Measurements from ENCODE around the gene EEPD1.

EEPD1 gene

DNA sequence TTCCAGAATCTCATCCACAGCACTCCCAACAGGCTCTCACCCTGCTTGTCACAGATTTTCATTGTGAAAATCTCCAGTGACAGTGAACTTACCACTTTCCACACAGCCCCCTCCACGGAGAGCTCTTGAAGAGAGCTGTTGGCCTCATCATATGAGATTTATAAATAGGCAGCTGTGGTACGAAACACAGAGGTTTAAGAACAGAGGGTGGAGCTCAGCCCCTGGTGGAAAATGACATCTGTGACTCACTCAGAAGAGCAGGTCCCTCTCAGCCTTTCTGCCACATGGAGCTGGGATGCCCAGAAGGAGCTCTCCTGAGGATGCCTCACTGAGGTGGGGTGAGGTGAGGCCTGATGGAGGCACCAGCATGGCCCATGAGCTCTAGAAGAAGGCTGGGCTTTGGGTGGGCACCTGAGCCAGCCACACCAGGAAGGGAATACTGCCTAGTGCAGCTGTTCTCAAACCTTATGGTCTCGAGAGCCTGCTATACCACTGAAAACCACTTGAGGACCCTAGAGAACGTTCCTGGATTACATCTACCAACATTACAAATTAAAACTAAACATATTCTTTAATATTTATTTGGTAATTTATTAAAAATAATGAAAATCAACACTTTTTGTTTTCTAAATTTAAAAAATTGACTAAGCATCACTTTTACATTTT lies 25.8 kb upstream of the EEPD1 start:
- no peak overlapping the region for H3K4ac ChIP-seq (ENCODE audit: low read depth, low read length)
- H3K27me3 ChIP-seq (ENCODE audit: insufficient read depth, low read length), result no peaks in the 10 kb centered on the region
- no peaks in the 10 kb centered on the region for H3K4me1 ChIP-seq (ENCODE audit: control insufficient read depth in 1 of 2, insufficient read depth in 2 of 2, low read length in 2 of 2)
- H3K79me2 ChIP-seq (ENCODE audit: control insufficient read depth, insufficient read depth, low read length, poor library complexity), result no peaks in the 10 kb centered on the region
- no peak overlapping the region for H2BK12ac ChIP-seq (ENCODE audit: low read length)
- no peak overlapping the region for H3K4me3 ChIP-seq (ENCODE audit: low read depth, low read length)
- no peak for DNase-seq
- no peak overlapping the region for H3K27ac ChIP-seq (ENCODE audit: low read depth, low read length)
- no peak overlapping the region for H2AK5ac ChIP-seq (ENCODE audit: low read length)
- no peak overlapping the region for H3K18ac ChIP-seq (ENCODE audit: low read length)
- H4K12ac ChIP-seq (ENCODE audit: low read depth, low read length), result no peak overlapping the region
- no peak overlapping the region for H3K14ac ChIP-seq (ENCODE audit: low read length)
- H4K91ac ChIP-seq (ENCODE audit: low read depth, low read length), result no peak overlapping the region
- H3K9ac ChIP-seq (ENCODE audit: low read length), result no peak overlapping the region
- peaks cover 3% of the 10 kb centered on the region for H3K9me3 ChIP-seq (ENCODE audit: insufficient read depth, low read depth, low read length)
- no peak overlapping the region for H4K8ac ChIP-seq (ENCODE audit: low read depth, low read length)
- no peaks in the 10 kb centered on the region for H3K36me3 ChIP-seq (ENCODE audit: control insufficient read depth in 1 of 2, insufficient read depth in 2 of 2, low read length in 2 of 2)
- H2BK120ac ChIP-seq (ENCODE audit: insufficient read depth, low read length, poor library complexity), result no peak overlapping the region
- no peak overlapping the region for H2AFZ ChIP-seq (ENCODE audit: insufficient read depth, low read length, poor library complexity)
- H2BK5ac ChIP-seq (ENCODE audit: low read depth, low read length, poor library complexity), result no peak overlapping the region
- H3K4me2 ChIP-seq (ENCODE audit: low read length), result no peak overlapping the region
- H3K79me1 ChIP-seq (ENCODE audit: low read length), result no peaks in the 10 kb centered on the region
- H3K23ac ChIP-seq (ENCODE audit: low read length), result no peak overlapping the region
- WGBS (ENCODE audit: extremely low coverage, insufficient coverage, insufficient read length), result no CpG with 5 or more reads among the region's 4 CpGs

GRCh38 chr7:36128448-36129047 lies 24.5 kb upstream of the EEPD1 start:
- Histone ChIP-seq H3K18ac (ENCODE audit: low read length) (no peak overlapping the region), H3K79me2 (ENCODE audit: control insufficient read depth, insufficient read depth, low read length, poor library complexity) (no peaks in the 10 kb centered on the region), H3K4ac (ENCODE audit: low read depth, low read length) (no peak overlapping the region), H3K23ac (ENCODE audit: low read length) (no peak overlapping the region), H2AFZ (ENCODE audit: insufficient read depth, low read length, poor library complexity) (no peak overlapping the region), H2AK5ac (ENCODE audit: low read length) (no peak overlapping the region), H3K4me2 (ENCODE audit: low read length) (no peak overlapping the region), H3K79me1 (ENCODE audit: low read length) (no peaks in the 10 kb centered on the region), H2BK12ac (ENCODE audit: low read length) (no peak overlapping the region), H2BK120ac (ENCODE audit: insufficient read depth, low read length, poor library complexity) (no peak overlapping the region), H4K8ac (ENCODE audit: low read depth, low read length) (no peak overlapping the region), H3K14ac (ENCODE audit: low read length) (no peak overlapping the region), H3K9me3 (ENCODE audit: insufficient read depth, low read depth, low read length) (peaks cover 3% of the 10 kb centered on the region), H4K12ac (ENCODE audit: low read depth, low read length) (no peak overlapping the region), H3K4me1 (ENCODE audit: control insufficient read depth in 1 of 2, insufficient read depth in 2 of 2, low read length in 2 of 2) (no peaks in the 10 kb centered on the region), H3K36me3 (ENCODE audit: control insufficient read depth in 1 of 2, insufficient read depth in 2 of 2, low read length in 2 of 2) (no peaks in the 10 kb centered on the region), H2BK5ac (ENCODE audit: low read depth, low read length, poor library complexity) (no peak overlapping the region), H3K4me3 (ENCODE audit: low read depth, low read length) (no peak overlapping the region), H3K27me3 (ENCODE audit: insufficient read depth, low read length) (no peaks in the 10 kb centered on the region), H3K27ac (ENCODE audit: low read depth, low read length) (no peak overlapping the region), H3K9ac (ENCODE audit: low read length) (no peak overlapping the region), H4K91ac (ENCODE audit: low read depth, low read length) (no peak overlapping the region)
- peak in 1 of 2 donors; percentile 74 for DNase-seq
- whole genome bisulfite sequencing (ENCODE audit: extremely low coverage, insufficient coverage, insufficient read length), result no CpG with 5 or more reads among the region's 10 CpGs

DNA sequence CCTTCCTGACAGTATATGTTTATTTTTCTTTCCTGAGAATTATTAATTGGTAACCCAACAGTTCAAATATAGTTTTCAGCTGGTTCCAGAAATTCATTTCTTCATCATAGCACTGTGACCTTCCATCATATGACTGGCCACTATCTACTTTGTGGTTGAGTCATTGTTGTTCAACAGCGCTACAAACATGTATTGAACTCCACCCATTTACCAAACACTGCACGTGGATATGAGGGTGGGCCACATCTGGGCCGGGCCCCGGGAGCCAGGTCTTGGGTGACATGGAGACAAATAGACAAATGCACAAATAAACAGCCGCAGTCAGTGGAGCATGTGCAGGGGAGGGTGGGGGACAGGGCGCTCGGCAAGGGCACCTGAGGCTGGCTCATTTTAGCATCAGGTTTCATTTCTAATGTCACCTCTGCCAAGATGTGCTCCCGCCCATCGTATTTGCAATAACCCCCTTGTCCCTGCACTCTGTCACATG lies 24.0 kb upstream of the EEPD1 start:
- no peak overlapping the region for H3K14ac ChIP-seq (ENCODE audit: low read length)
- H2AFZ ChIP-seq (ENCODE audit: insufficient read depth, low read length, poor library complexity), result no peak overlapping the region
- H3K4me2 ChIP-seq (ENCODE audit: low read length), result no peak overlapping the region
- no peak overlapping the region for H3K4ac ChIP-seq (ENCODE audit: low read depth, low read length)
- no peak overlapping the region for H3K27ac ChIP-seq (ENCODE audit: low read depth, low read length)
- no peaks in the 10 kb centered on the region for H3K79me1 ChIP-seq (ENCODE audit: low read length)
- no peak overlapping the region for H2BK12ac ChIP-seq (ENCODE audit: low read length)
- H3K36me3 ChIP-seq (ENCODE audit: control insufficient read depth in 1 of 2, insufficient read depth in 2 of 2, low read length in 2 of 2), result no peaks in the 10 kb centered on the region
- H2AK5ac ChIP-seq (ENCODE audit: low read length), result no peak overlapping the region
- H3K9ac ChIP-seq (ENCODE audit: low read length), result no peak overlapping the region
- H3K27me3 ChIP-seq (ENCODE audit: insufficient read depth, low read length), result no peaks in the 10 kb centered on the region
- no peak overlapping the region for H3K4me3 ChIP-seq (ENCODE audit: low read depth, low read length)
- no peaks in the 10 kb centered on the region for H3K79me2 ChIP-seq (ENCODE audit: control insufficient read depth, insufficient read depth, low read length, poor library complexity)
- H2BK120ac ChIP-seq (ENCODE audit: insufficient read depth, low read length, poor library complexity), result no peak overlapping the region
- H4K91ac ChIP-seq (ENCODE audit: low read depth, low read length), result no peak overlapping the region
- no peak overlapping the region for H4K8ac ChIP-seq (ENCODE audit: low read depth, low read length)
- no CpG with 5 or more reads among the region's 9 CpGs for WGBS (ENCODE audit: extremely low coverage, insufficient coverage, insufficient read length)
- peaks cover 3% of the 10 kb centered on the region for H3K9me3 ChIP-seq (ENCODE audit: insufficient read depth, low read depth, low read length)
- no peaks in the 10 kb centered on the region for H3K4me1 ChIP-seq (ENCODE audit: control insufficient read depth in 1 of 2, insufficient read depth in 2 of 2, low read length in 2 of 2)
- no peak for DNase-seq
- no peak overlapping the region for H4K12ac ChIP-seq (ENCODE audit: low read depth, low read length)
- H3K23ac ChIP-seq (ENCODE audit: low read length), result no peak overlapping the region
- no peak overlapping the region for H2BK5ac ChIP-seq (ENCODE audit: low read depth, low read length, poor library complexity)
- no peak overlapping the region for H3K18ac ChIP-seq (ENCODE audit: low read length)

- H4K12ac ChIP-seq (ENCODE audit: low read depth, low read length), result no peak overlapping the region
- H2BK12ac ChIP-seq (ENCODE audit: low read length), result no peak overlapping the region
- H4K8ac ChIP-seq (ENCODE audit: low read depth, low read length), result no peak overlapping the region
- no peak overlapping the region for H3K4me2 ChIP-seq (ENCODE audit: low read length)
- H2BK5ac ChIP-seq (ENCODE audit: low read depth, low read length, poor library complexity), result no peak overlapping the region
- no peak overlapping the region for H2AK5ac ChIP-seq (ENCODE audit: low read length)
- H3K27ac ChIP-seq (ENCODE audit: low read depth, low read length), result no peak overlapping the region
- H2BK120ac ChIP-seq (ENCODE audit: insufficient read depth, low read length, poor library complexity), result no peak overlapping the region
- H4K91ac ChIP-seq (ENCODE audit: low read depth, low read length), result no peak overlapping the region
- no peak overlapping the region for H2AFZ ChIP-seq (ENCODE audit: insufficient read depth, low read length, poor library complexity)
- H3K23ac ChIP-seq (ENCODE audit: low read length), result no peak overlapping the region
- WGBS (ENCODE audit: extremely low coverage, insufficient coverage, insufficient read length), result no CpG with 5 or more reads among the region's 7 CpGs
- H3K4me1 ChIP-seq (ENCODE audit: control insufficient read depth in 1 of 2, insufficient read depth in 2 of 2, low read length in 2 of 2), result no peaks in the 10 kb centered on the region
- peaks cover 1% of the 10 kb centered on the region for H3K79me2 ChIP-seq (ENCODE audit: control insufficient read depth, insufficient read depth, low read length, poor library complexity)
- H3K79me1 ChIP-seq (ENCODE audit: low read length), result no peaks in the 10 kb centered on the region
- H3K36me3 ChIP-seq (ENCODE audit: control insufficient read depth in 1 of 2, insufficient read depth in 2 of 2, low read length in 2 of 2), result no peaks in the 10 kb centered on the region
- H3K18ac ChIP-seq (ENCODE audit: low read length), result no peak overlapping the region
- H3K4ac ChIP-seq (ENCODE audit: low read depth, low read length), result no peak overlapping the region
- no peaks in the 10 kb centered on the region for H3K27me3 ChIP-seq (ENCODE audit: insufficient read depth, low read length)
- H3K4me3 ChIP-seq (ENCODE audit: low read depth, low read length), result no peak overlapping the region
- no peak overlapping the region for H3K9ac ChIP-seq (ENCODE audit: low read length)
- no peak overlapping the region for H3K14ac ChIP-seq (ENCODE audit: low read length)
- DNase-seq, result no peak
- peaks cover 4% of the 10 kb centered on the region for H3K9me3 ChIP-seq (ENCODE audit: insufficient read depth, low read depth, low read length)
These were observed 22.7 kb upstream of the EEPD1 start for GRCh38 chr7:36130236-36130945.

Data from trophoblast cell (in vitro differentiated cells and primary cell).